Midbrain (tissue), 1 donor: ENCODE measurements around the gene SP2.

ENCODE experiments used
- DNase-seq: peaks from one replicate; lab custom pipeline; 2025; lab: John Stamatoyannopoulos, UW

The SP2 gene

DNA sequence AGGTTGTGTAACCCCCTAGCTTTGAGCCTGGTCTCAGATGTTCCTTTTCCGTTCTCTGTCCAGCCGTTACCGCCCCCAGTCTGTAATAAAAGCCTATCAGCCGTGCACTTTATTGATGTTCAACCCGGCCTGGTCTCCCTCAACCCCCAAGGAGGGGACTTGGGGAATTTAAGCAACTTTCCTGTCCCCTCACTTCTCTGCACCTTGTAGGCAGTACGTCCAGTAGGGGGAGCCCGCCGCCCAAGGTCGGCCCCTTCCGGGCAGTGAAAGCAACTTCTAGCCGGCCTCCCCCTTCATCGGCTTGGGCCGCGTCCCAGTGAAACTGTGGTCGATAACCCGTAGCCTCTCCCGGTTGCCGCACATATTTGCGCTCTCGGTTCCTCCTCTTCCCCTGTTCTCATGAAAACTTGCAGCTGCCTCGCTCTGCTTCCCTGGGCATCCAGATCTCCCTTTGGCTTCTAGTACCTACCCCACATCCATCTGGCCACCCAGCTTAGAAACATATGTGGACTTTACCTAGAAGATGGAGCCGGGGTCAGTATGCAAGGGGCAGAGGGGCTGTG is 53.2 kb downstream of the SP2 start:
- peak; percentile 84 for DNase-seq

DNA sequence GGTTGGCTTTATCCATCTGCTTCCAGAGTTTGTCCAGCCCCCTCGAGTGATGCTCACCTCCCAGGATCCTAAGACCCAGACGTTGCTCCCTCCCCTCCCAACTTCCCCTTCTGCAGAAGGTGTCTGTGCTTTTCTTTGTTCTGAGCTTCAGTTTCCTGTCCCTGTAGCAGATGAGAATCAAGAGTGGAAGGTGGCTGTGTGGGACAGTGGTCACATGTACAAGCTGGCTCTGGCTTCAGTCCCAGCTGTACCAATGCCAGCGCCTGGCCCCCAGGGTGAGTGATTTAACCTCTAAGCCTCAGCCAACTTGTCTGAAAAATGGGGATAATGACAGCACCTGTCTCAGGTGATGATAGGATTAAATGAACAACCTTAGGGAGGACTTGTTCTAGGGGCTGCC is 53.9 kb downstream of the SP2 start:
- no peak for DNase-seq

DNA sequence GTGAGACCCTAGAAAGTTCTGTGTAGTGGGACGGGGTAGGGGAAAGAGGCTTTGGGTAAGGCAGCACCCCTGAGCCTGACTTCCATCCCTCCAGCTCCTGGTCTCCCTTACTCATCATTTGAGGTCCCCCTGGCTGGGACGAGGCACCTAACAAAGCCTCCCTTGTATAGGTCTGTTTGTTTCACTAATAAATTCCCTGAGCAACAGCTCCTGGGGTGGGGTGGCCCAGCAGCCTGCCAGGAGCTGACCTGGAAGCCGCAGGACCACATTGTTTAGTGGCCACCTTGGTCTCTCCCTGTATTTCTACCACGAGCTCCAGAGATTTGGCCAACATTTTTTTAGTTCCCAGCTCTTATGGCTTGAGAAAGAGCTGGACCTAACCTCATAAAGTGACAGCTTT is 54.4 kb downstream of the SP2 start:
- no peak for DNase-seq

DNA sequence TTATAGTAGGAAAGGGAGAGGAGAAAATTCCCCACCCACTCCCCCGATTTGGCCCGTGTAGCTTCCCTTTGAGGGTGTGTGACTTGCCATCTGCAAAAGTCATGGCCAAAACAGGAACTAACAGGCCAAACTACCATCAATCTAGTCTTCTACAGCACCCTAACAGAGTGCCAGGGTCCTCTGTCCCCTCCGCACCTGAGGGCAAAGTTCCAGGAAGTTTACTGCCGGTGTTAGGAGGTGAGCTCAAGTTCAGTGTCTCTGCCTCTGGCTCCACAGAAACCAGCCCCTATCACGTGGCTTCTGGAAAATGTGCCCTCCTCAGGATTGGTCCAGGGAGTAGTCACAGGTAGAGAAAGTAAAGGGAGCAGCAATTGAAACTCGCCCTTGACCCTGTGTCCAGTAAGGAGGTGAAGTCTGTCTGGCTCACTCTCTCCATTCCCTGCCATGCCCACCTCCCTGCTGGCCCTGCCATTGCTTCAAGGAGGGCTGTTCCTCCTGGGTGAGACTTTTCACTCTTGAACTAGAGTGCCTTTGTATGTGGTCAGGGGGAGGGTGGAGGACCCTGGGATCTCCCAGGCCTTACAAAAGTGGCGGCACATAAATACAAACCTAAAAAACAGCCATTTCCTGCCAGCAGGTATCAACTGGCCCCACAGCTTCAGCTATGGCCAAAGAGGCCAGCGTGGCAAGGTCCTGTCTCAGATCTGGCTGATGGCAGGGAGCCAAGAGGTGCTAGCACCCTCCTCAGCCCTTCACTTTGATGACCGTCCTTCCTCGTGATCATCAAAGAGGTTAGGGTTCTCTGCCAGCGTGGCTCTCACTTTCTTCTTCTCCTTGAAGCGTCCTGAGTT is 56.4 kb downstream of the SP2 start:
- no peak for DNase-seq

DNA sequence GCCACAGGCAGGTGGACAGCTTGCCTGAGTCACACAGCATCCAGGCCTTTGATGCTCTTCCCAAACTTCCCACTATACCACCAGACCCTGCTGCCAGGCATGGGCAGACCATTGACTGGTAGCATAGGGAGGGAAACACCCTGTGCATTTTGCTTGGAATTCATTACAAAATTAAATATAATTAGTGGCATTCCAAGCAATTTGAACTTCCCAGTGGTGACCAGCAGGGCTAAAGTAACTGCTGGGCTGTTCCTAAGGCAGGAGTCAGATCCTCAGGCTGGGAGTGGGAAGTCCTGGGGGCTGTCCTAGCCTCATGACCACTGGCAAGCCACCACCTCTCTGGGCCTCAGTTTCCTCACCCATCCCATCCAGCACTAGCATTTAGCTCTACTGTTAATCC is 57.9 kb downstream of the SP2 start:
- no peak for DNase-seq

DNA sequence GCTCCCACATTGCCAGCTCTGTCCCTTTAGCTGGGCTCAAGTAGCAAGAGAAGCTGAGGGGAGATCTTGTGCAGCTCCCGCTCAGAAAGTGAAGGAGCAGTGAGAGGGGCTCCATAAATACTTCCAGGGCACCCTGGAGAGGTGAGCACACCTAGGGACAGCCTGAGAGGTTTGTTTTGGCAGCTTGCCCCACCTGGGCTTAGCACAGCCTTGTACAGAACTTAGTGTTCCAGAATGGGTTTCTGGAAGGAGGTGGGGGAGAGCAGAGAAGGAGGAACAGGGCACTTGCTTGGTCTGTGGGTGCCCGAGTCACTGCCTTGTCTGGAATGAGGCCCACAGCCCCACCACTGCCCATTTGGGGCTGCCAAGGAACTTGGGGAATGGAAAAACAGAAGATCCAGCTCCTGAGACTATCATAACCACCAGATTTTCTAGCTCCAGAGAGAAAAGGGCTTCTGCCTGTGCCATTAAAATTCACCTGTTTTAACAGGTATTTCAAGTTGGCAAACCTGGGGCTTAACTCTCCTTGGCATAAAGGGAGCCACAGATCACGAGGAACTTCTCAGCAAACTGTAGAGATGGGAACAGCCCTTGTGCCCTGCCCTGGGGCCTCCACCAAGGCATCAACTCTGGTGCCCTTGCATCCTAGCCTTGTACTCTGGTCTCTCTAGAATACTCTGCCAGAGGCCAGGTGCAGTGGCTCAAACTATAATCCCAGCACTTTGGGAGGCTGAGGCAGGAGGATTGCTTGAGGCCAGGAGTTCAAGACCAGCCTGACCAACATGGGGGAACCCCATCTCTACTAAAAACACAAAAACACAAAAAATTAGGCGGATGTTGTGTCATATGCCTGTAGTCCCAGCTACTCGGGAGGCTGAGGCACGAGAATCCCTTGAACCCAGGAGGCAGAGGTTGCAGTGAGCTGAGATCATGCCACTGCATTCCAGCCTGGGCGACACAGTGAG is 59.7 kb downstream of the SP2 start:
- no peak for DNase-seq

DNA sequence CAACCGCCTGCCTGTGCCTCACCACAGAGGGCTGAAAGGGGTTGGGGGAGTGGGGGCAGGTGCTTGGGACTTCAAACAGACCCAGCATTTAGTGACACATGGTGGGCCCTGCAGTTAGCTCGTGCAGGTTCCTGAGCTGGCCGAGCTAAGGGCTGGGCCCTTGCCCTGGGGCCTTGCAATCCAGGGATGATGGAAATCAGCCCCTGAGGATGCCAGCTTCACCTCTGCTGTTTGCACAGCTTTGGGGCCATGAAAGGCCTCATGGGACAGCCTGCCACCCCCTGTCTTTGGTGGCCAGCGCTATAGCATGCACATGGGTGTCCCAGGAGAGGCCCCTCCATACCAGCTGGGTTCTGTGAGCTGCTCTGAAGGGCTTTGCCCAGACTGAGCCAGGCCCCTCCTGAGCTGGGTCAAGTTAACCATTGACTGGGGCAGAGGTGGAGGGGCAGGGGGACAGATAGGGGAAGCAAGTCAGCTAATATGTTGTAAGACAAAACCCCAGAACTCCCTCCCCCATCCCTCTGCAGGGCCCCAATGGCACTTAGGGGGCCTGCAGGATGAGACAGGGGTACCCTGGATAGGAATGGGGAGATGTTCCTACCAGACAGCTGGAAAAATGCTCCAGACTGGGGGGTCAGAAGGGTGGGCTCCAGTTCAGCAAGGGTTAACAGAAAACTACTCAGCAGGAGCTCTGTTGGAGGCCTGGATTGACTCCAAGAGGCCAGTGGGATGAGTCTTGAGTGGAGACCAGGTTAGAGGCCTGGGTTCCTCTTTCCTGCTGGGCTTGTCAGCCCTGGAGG is 61.0 kb downstream of the SP2 start:
- no peak for DNase-seq

DNA sequence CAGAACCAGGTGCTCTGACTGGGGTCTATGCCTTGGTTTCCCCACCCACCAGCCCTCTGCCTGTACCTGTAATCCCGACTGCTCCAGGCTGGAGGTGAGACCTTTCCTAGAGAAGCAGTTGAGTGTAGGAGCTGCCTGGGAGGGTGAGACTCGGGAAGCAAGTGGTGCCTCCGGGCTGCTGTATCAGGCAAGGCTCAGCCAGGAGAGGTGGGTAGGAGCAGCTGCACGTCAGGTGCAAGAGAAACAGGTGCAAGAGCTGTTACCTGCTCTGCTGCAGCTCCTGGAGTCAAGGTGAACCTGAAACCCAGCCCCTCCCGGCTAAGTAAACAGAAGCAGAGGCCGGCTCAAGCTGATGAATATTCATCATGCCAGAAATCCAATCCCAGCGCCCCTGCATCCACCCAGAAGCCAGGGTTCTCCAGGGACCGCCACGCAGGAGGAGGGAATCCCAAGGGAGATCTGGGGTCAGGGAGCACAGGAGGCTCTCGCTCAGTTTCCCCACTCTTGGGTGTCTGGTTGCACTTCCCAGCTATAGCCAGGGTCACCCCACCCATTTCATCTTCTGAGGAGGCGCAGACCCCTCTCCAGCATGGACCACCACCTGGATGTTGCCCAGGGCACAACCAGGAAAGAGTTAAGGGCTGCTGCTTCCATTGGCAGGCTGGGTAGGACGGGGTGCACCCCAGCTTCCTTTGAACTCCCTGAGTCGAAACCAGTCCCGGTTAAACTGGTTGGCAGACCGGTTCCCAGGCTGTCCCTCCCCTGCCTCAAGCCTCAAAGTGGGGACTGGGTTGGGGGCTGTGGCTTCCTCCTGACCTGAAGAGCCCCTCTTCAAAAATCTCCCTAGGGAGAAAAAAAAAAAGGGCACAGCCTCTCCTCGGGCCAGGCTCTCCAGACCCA is 61.8 kb downstream of the SP2 start, which contains the start of gene PRR15L:
TSS of gene PRR15L (minus strand) at position 293 of the 900 bp plus-strand sequence. CDS start 4,649 bp downstream, outside the sequence.
- DNase-seq: no peak

DNA sequence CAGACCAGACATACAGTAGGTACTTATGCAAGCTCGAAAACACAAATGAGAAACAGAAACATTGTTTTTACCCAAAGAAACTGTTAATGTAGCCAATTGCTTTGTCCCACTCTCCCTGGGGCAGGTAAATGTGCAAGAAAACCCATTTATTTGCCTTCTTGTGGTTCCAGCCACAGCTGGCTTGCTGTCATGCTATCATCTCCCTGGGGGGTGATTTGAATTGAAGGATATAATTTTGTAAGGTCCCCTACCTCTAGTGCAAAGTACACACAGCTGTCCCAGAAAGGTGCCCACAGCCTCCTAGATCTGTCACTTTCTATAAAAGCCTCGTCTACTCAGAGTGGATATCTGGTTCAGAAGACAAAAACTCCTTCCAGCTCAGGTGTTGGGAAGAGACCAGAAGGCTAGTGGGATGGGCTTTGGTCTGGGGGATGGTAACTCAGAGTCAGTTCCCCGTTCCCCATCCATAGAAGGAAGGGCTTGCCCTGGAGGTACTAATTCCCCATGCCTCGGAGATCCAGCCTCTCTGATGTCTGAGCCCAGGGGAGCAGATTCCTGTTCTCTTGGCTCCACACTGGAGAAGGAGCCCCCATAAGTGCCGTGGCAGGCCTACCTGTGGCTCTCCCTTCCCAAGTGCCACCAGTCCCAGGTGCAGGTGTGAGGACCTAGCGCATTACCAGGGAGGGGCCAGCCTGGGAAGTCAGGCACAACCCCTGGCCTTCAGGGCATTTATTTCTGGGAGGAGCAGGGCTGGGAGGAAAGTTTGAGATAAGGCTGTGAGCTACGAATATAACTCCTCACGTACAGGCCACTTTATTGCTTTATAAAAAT is 64.0 kb downstream of the SP2 start:
- no peak for DNase-seq

DNA sequence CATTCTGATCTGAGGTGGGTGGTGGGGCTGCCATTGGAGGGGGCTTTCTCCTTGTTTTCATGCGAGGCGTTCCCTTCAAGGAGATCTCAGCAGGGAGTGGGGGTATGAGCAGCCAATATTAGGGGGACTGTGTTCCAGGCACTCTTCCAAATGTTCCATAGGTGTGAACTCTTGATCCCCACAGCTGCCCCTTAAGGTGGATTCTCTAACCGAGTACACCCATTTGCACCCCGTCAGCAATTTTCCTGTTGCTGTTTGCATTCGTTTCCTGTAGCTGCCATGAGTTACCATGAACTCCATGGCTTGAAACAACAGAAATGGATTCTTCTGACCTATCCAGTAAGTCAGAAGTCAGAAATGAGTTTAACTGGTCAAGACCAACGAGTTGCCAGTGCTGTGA is 65.4 kb downstream of the SP2 start:
- DNase-seq: no peak

DNA sequence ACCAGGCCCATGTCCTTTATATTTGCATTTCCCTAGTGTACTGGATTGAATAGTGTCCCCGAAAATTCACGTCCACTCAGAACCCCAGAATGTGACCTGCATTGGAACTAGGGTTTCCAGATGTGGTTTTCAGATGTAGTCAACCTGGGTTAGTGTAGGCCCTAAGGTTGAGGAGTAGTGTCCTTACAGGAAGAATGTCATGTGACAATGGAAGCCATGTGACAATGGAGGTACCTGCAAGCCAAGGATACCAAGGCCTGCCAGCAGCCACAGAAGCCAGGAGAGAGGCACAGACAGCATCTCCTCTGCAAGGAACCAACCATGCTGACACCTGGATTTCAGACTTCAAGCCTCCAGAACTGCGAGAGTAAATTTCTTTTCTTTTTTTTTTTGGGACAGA is 66.9 kb downstream of the SP2 start:
- no peak for DNase-seq

DNA sequence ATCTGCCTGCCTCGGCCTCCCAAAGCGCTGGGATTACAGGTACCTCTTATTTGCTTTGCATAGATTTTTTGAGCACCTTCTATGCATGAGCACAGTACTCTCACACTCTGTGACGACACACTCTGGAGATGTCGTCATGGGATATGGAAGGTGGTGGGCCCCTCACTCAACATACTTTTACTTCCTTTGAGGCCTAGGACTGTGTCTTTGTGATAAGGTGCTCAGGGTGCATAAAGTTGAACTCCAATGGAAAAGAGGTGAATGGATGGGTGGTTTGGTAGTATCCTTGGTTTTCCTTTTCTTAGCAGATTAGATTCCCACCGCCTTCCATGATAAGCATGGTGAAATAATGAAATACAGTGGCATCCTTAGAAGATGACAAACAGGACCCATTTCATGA is 68.8 kb downstream of the SP2 start:
- DNase-seq: no peak

DNA sequence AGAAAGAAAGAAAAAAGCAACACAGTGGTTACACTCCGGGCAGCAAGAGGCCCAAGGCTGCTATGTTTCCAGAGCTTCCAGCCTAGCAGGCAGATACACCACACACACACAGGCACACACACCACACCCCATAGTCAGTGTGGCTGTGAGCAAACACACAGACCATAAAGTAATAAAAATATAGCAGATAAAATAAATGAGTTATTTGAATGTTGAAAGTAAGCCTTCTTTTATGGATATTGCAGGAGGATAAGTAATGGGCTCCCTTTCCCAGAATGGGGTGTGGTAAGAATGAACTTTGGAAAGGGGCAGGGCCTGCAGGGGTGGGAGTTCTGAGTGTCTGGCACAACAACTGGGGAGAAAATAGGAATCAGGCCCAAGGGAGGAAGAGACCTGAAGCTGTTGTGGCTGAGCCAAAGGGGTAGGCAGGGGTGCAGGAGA is 70.1 kb downstream of the SP2 start:
- no peak for DNase-seq

DNA sequence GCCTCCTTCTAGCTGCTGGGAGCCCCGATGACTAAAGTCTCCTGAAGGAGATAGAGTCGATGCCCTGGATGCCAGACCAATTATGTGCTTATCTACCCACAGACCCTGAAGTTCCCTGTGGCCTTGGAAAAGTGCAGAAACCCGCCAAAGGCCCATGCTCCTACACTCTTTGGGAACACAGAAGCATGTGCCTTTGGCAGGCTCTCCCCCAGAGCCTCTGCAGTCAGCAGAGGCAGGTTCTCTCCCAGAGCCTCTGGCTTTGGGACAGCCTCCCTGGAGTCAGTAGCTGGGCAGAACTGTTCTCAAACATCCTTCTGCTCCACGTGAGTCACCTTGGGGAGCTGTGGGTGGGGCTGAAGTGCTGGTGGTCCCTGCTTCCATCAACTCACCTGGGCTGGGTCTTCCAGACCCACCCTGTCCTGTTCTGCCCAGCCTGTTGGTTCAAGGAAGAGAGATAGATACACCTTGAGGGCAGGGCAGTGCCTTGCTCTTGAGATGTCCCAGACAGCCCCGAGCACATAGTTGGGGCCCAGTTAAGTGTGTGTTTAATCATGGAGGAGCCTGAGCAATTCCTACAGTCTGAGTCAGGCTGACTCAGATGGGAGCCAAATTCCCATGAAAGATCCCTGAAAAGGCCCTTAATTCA is 71.7 kb downstream of the SP2 start:
- no peak for DNase-seq

DNA sequence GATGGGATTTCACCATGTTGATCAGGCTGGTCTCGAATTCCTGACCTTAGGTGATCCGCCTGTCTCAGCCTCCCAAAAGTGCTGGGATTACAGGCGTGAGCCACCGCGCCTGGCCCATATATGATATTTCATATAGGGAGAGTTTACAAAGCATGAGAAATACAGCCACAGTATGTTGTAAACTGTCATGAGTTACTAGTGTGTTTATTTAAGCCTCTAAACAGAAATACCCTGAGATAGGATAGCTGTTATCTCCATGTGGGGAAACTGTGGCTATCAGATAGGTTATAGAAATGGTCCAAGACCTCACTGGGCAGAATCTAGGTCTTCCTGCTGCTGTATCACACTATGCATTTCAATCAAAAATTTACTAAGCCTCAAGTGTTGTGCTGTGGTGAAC is 72.8 kb downstream of the SP2 start:
- no peak for DNase-seq

DNA sequence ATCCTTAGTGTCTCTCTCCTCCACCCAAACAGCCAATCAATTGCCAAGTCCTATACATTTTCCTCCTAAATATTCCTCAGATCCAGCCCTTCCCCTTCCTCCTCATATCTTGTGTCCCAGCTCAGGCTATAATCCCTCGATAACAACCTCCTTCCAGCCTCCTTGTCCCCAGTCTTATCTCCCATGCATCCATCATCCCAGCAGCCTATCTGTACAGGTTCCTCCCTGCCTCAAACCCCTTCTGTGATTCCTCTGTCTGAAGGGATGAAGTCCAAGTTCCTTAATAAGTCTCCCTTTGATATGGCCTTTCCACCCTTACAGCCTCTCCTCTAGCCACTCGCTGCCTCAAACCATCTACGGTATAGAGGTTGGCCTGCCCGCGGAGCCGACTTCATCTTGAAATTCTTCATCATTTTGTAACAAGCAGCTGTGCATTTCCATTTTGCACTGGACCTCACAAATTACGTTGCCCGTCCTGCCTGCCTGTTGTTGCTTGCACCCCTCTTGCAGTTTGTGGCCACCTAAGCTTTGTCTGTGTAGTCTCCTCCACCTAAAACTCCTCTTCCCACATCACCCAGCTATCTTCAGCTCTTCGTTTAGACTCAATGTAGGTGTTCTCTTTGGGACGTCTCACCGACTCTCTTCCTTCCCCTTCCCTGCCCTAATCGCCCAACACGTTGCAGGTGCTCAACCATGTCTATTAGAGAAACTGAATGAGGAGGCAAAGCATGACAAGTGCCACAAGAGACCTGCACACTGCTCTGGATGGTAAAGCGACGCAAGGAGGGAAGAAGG is 74.1 kb downstream of the SP2 start:
- no peak for DNase-seq

DNA sequence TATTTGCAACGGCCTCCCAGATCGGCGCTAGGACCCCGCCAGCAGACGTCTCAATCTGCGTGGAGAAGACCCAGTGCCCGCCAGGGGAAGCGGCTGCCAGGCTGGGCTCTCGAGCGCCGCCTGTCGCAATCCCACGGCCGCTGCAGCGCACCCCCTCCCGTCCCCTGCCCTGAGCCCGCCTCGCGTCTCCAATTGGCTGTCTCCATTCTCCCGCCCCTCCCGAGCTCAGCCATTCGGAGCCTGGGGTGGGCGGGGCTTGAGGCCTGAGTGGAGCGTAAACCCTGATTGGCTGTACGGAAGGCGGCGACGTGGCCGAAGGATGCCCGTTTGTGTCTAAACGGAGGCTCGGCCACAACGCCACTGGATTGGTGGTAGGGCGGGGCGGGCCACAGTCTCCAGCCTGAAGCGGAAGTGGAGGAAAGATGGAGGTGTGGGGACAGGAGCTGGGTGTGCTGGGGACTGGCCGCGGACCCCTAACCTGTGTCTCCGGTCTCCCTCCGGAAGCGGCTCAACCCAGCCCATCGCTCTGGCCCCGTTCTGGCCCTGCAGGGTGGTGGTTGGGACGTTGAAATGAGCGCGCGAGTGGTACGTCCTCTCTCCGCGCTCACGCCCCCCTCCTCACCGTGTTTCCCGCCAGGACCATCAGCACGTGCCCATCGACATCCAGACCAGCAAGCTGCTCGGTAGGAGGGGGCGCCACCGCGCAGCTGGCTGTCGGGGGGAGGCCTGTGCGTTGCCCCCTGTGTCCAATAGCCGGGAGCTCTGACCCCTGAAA is 74.9 kb downstream of the SP2 start, which contains the start of gene CDK5RAP3:
TSS of gene CDK5RAP3 (plus strand) at position 389 of the 775 bp plus-strand sequence. CDS start at position 423, 34 bp downstream.
- DNase-seq: peak; percentile 99
